HCT116 (cell line): ENCODE results near the gene MYRF. TPM values are rescaled to one million over a fixed set of nuclear protein-coding genes. Genes with fewer than 3 reads are reported as not detected.
A peak's percentile ranks its signal among the peaks of the same experiment; 100 is the strongest.

Experiments
- ATAC-seq: fragments of 200-7000 bp; cut with Tn5 transposase; 2 replicates; pipeline ENCODE4 v1.9.1; 2020; ENCODE audit warnings: mild to moderate bottlenecking, moderate library complexity
- BruUV-seq: library from RNA; stranded (reverse); fragments of 400-500 nt; replicated peaks from 2 replicates; lab custom pipeline; 2021; lab: Mats Ljungman, UMichigan
- CTCF ChIA-PET: fragments of 300-600 bp; sonication (Branson Sonifier 250); formaldehyde crosslinking; loops from one replicate; lab custom pipeline; 2021; ENCODE audit warnings: antibody characterized with exemption; lab: Charles Lee
- POLR2A ChIA-PET: fragments of 300-600, 350-600 bp; sonication (Branson Sonifier 250); formaldehyde crosslinking; loops from one replicate; lab custom pipeline; 2021; ENCODE audit warnings: antibody characterized with exemption; lab: Charles Lee
- RAD21 ChIA-PET, 2 experiments: fragments of 300-600 bp; sonication (Branson Sonifier 250); formaldehyde crosslinking; loops; one replicate each; lab custom pipeline; 2023; ENCODE audit warnings: low total read pairs in 2 of 2; ENCODE audit not compliant: uncharacterized antibody in 2 of 2, unreplicated experiment in 2 of 2, low non-redundant PET in 1 of 2; lab: Charles Lee
- DNase-seq: peaks from one replicate; pipeline ENCODE4 v3.0.0-alpha.2; 2010; ENCODE audit warnings: low read depth, low spot score
- H2AFZ ChIP-seq: fragments of 200-600 bp; shearing (Covaris generic), sonication (generic); 2 replicates; pipeline ENCODE4 v1.6.1; 2017; ENCODE audit warnings: low read depth, mixed run types, mixed read lengths, antibody characterized with exemption, low read length; ENCODE audit not compliant: poor library complexity, severe bottlenecking
- H3K27ac ChIP-seq: 2 replicates; pipeline ENCODE4 v1.5.1; 2012; ENCODE audit warnings: low read depth, low read length
- H3K27me3 ChIP-seq: fragments of 200-600 bp; sonication (generic); 2 replicates; pipeline ENCODE4 v1.6.1; 2016; ENCODE audit warnings: mixed run types, low read length, mixed read lengths; ENCODE audit not compliant: insufficient read depth
- H3K36me3 ChIP-seq, 2 experiments: fragments of 200-500 bp in 1 of 2; fragments of 200-600 bp in 1 of 2; sonication (Bioruptor generic) in 1 of 2; sonication (generic) in 1 of 2; 2 replicates each; pipeline versions ENCODE4 v1.5.1 to v1.6.1; 2014 to 2016; ENCODE audit warnings: low read length in 2 of 2, inconsistent platforms in 1 of 2, mixed read lengths in 1 of 2, mixed run types in 1 of 2; ENCODE audit not compliant: insufficient read depth in 2 of 2, control insufficient read depth in 1 of 2
- H3K4me1 ChIP-seq, 2 experiments: fragments of 200-600 bp in 1 of 2; sonication (generic) in 1 of 2; 2 replicates each; pipeline versions ENCODE4 v1.5.1 to v1.6.1; 2012 to 2017; ENCODE audit warnings: low read length in 2 of 2, inconsistent platforms in 1 of 2, mild to moderate bottlenecking in 1 of 2, mixed read lengths in 1 of 2, mixed run types in 1 of 2, moderate library complexity in 1 of 2; ENCODE audit not compliant: insufficient read depth in 2 of 2, control insufficient read depth in 1 of 2
- H3K4me2 ChIP-seq: fragments of 200-600 bp; sonication (generic); 2 replicates; pipeline ENCODE4 v1.6.1; 2017; ENCODE audit warnings: mixed run types, low read length, mixed read lengths
- H3K4me3 ChIP-seq, 2 experiments: fragments of 200-600 bp in 1 of 2; sonication (generic) in 1 of 2; replicated peaks in 1 of 2; 2 replicates each; pipeline ENCODE4 v1.5.1; 2011 to 2016; ENCODE audit warnings: low read length in 2 of 2, control low read depth in 1 of 2, low read depth in 1 of 2, mild to moderate bottlenecking in 1 of 2, mixed read lengths in 1 of 2, mixed run types in 1 of 2
- H3K79me2 ChIP-seq: fragments of 200-600 bp; sonication (generic); 2 replicates; pipeline ENCODE4 v1.6.1; 2017; ENCODE audit warnings: mild to moderate bottlenecking, mixed run types, low read length, moderate library complexity, mixed read lengths; ENCODE audit not compliant: insufficient read depth
- H3K9ac ChIP-seq: fragments of 200-600 bp; sonication (generic); 2 replicates; pipeline ENCODE4 v1.6.1; 2016; ENCODE audit warnings: low read length, mixed read lengths
- H3K9me2 ChIP-seq: fragments of 200-600 bp; sonication (generic), shearing (Covaris generic); 2 replicates; pipeline ENCODE4 v1.6.1; 2017; ENCODE audit warnings: mixed run types, mild to moderate bottlenecking, moderate library complexity; ENCODE audit not compliant: insufficient read depth
- H3K9me3 ChIP-seq, 2 experiments: fragments of 200-500 bp in 1 of 2; fragments of 200-600 bp in 1 of 2; sonication (Bioruptor generic) in 1 of 2; sonication (generic) in 1 of 2; 2 replicates each; pipeline ENCODE4 v1.6.1; 2014 to 2017; ENCODE audit warnings: low read length in 2 of 2, mixed read lengths in 2 of 2, inconsistent platforms in 1 of 2, low read depth in 1 of 2, mild to moderate bottlenecking in 1 of 2, mixed run types in 1 of 2, moderate library complexity in 1 of 2; ENCODE audit not compliant: control insufficient read depth in 1 of 2, insufficient read depth in 1 of 2
- H4K20me1 ChIP-seq: fragments of 200-600 bp; sonication (generic), shearing (Covaris generic); 2 replicates; pipeline ENCODE4 v1.6.1; 2017; ENCODE audit warnings: mixed run types, mild to moderate bottlenecking, moderate library complexity; ENCODE audit not compliant: insufficient read depth
- ATF3 ChIP-seq: IDR thresholded peaks from 2 replicates; pipeline ENCODE4 v1.6.1; 2012
- CBX3 ChIP-seq: IDR thresholded peaks from 2 replicates; pipeline ENCODE4 v1.6.1; 2012; ENCODE audit warnings: low read depth
- CEBPB ChIP-seq: IDR thresholded peaks from 2 replicates; pipeline ENCODE4 v1.6.1; 2012; ENCODE audit warnings: low read depth
- CTCF ChIP-seq, 3 experiments: fragments of 200-600 bp in 1 of 3; sonication (generic) in 1 of 3; IDR thresholded peaks in 2 of 3; conservative IDR thresholded peaks in 1 of 3; 2 replicates each; pipeline ENCODE4 v1.5.1; 2012 to 2017; ENCODE audit warnings: low read depth in 2 of 3, low read length in 2 of 3, antibody characterized with exemption in 1 of 3, borderline replicate concordance in 1 of 3, control low read depth in 1 of 3, mild to moderate bottlenecking in 1 of 3, mixed read lengths in 1 of 3, mixed run types in 1 of 3, moderate library complexity in 1 of 3; ENCODE audit not compliant: insufficient read depth in 1 of 3
- EGR1 ChIP-seq: IDR thresholded peaks from 2 replicates; pipeline ENCODE4 v1.6.1; 2012; ENCODE audit warnings: low read depth
- ELF1 ChIP-seq: IDR thresholded peaks from 2 replicates; pipeline ENCODE4 v1.6.1; 2012; ENCODE audit warnings: low read depth, borderline replicate concordance
- EZH2 ChIP-seq: fragments of 200-600 bp; sonication (generic); IDR thresholded peaks from 2 replicates; pipeline ENCODE4 v1.6.1; 2017; ENCODE audit warnings: antibody characterized with exemption, mixed run types
- EZH2phosphoT487 ChIP-seq: fragments of 200-600 bp; IDR thresholded peaks from 2 replicates; pipeline ENCODE4 v1.6.1; 2018; ENCODE audit warnings: antibody characterized with exemption, borderline replicate concordance
- JUND ChIP-seq: IDR thresholded peaks from 2 replicates; pipeline ENCODE4 v1.6.1; 2012
- MAX ChIP-seq: IDR thresholded peaks from 2 replicates; pipeline ENCODE4 v1.6.1; 2012
- POLR2A ChIP-seq: IDR thresholded peaks from 2 replicates; pipeline ENCODE4 v1.7.0; 2011; ENCODE audit warnings: borderline replicate concordance; ENCODE audit not compliant: insufficient read depth, insufficient read length; ENCODE audit errors: extremely low read depth
- POLR2AphosphoS5 ChIP-seq: IDR thresholded peaks from 2 replicates; pipeline ENCODE4 v1.6.1; 2011; ENCODE audit warnings: mild to moderate bottlenecking, low read depth, low read length, moderate library complexity
- RAD21 ChIP-seq: IDR thresholded peaks from 2 replicates; pipeline ENCODE4 v1.6.1; 2012; ENCODE audit warnings: low read depth, mild to moderate bottlenecking
- REST ChIP-seq: IDR thresholded peaks from 2 replicates; pipeline ENCODE4 v1.6.1; 2012; ENCODE audit warnings: low read depth
- SIN3A ChIP-seq: IDR thresholded peaks from 2 replicates; pipeline ENCODE4 v1.6.1; 2012; ENCODE audit warnings: low read depth
- SP1 ChIP-seq: IDR thresholded peaks from 2 replicates; pipeline ENCODE4 v1.6.1; 2012; ENCODE audit warnings: low read depth
- SRF ChIP-seq: IDR thresholded peaks from 2 replicates; pipeline ENCODE4 v1.6.1; 2012; ENCODE audit warnings: low read depth
- TCF7L2 ChIP-seq: IDR thresholded peaks from 2 replicates; pipeline ENCODE4 v1.7.0; 2011; ENCODE audit warnings: borderline replicate concordance, inconsistent platforms; ENCODE audit not compliant: insufficient read depth, insufficient read length; ENCODE audit errors: extremely low read depth
- YY1 ChIP-seq: IDR thresholded peaks from 2 replicates; pipeline ENCODE4 v1.6.1; 2011; ENCODE audit warnings: low read length, low read depth, moderate library complexity, mild to moderate bottlenecking; ENCODE audit not compliant: insufficient replicate concordance; ENCODE audit errors: extremely low read depth
- ZFX ChIP-seq: fragments of 450-650 bp; IDR thresholded peaks from 2 replicates; pipeline ENCODE4 v1.6.1; 2017
- ZNF274 ChIP-seq: fragments of 200-500 bp; sonication (Bioruptor generic); IDR thresholded peaks from 2 replicates; pipeline ENCODE4 v1.6.1; 2014; ENCODE audit warnings: mild to moderate bottlenecking, low read depth, low read length, inconsistent platforms
- intact Hi-C: fragments of 100-400 bp; cut with micrococcal nuclease; formaldehyde crosslinking; loops from 2 replicates; pipeline ENCODE4 v1.10.0; 2022
- total RNA-seq: library from RNA; stranded (reverse); gene quantifications from one replicate; pipeline ENCODE4 v1.2.1, GENCODE V29; 2021; ENCODE audit not compliant: unreplicated experiment

The MYRF gene
- total RNA-seq, 1 experiment from 2014 or later, result 52.3 TPM

- Histone ChIP-seq H2AFZ (no peak overlapping the region), H3K79me2 (peaks cover 79% of the 10 kb centered on the region), H3K4me3 (no peak overlapping the region), H3K36me3 (peaks cover 10 to 43% of the 10 kb centered on the region in 2 experiments), H3K27ac (no peak overlapping the region), H4K20me1 (peaks cover 10% of the 10 kb centered on the region; the same call in 1 of the 2 replicates), H3K4me1 (peaks cover 2 to 15% of the 10 kb centered on the region in 2 experiments; a peak in 1 of 4 replicates), H3K9ac (no peak overlapping the region), H3K27me3 (no peaks in the 10 kb centered on the region), H3K9me3 (no peaks in the 10 kb centered on the region), H3K9me2 (no peaks in the 10 kb centered on the region), H3K4me2 (no peak overlapping the region)
- POLR2A ChIA-PET, result interaction anchor here (1.3 to 3.4 kb wide), 5 partner anchors 18 to 311 kb away, joined by 3 to 33 read pairs (median 5); partner anchors contain the start of gene FTH1
- ATAC-seq (peak; percentile 33), DNase-seq (peak; percentile 76)
- CTCF ChIA-PET, result interaction anchor here (0.7 to 5.2 kb wide), 31 partner anchors 9 to 582 kb away, joined by 3 to 111 read pairs (median 6); partner anchors contain the start of genes BEST1 and FADS1
- RAD21 ChIA-PET, result interaction anchor here (0.6 to 2.2 kb wide), 8 partner anchors 49 to 763 kb away, joined by 3 to 9 read pairs (median 6); no protein-coding TSS in a partner anchor
- intact Hi-C loops, result loop anchor here (1.0 to 2.0 kb wide), 4 partner anchors 102 to 411 kb away; partner anchors contain the start of gene SCGB2A1
- BruUV-seq, result no TSS peak
- TF ChIP-seq ZFX, result no peak
- no peak for TF ChIP-seq ZNF274
- TF ChIP-seq POLR2AphosphoS5, result peak; percentile 61
- no peak for TF ChIP-seq SRF
- no peak for TF ChIP-seq ATF3
- no peak for TF ChIP-seq CEBPB
- no peak for TF ChIP-seq CBX3
- no peak for TF ChIP-seq SIN3A
- no peak for TF ChIP-seq TCF7L2
- TF ChIP-seq SP1, result no peak
- no peak for TF ChIP-seq POLR2A
- TF ChIP-seq JUND, result no peak
- peak; percentile 91 for TF ChIP-seq RAD21
- TF ChIP-seq EZH2phosphoT487, result no peak
- TF ChIP-seq ELF1, result no peak
- 0 out of 2 replicates have a peak, but pooled peaks have one; percentile 21 for TF ChIP-seq MAX
- no peak for TF ChIP-seq EZH2
- TF ChIP-seq EGR1, result no peak
- TF ChIP-seq CTCF (IDR thresholded peaks at IDR 0.05 in 2 of 3, conservative IDR thresholded peaks at IDR 0.05 in 1 of 3; ENCODE audit: borderline replicate concordance in 1 of 3, insufficient read depth in 1 of 3, low read depth in 2 of 3, low read length in 2 of 3), result peak; percentile 71 to 90 (median 87); a peak in 5 of 6 replicates
- no peak for TF ChIP-seq REST
- peak; percentile 77 for TF ChIP-seq YY1
These were observed 45.0 kb downstream of the MYRF start for GRCh38 chr11:61797263-61797944.
